HUDEP-2 (cell line): Measurements from ENCODE around the gene UACA.

Source experiments
- DNase-seq, 76 experiments: peaks; one replicate each; lab custom pipeline; 2025; ENCODE audit not compliant: unreplicated experiment in 76 of 76; lab: John Stamatoyannopoulos, UW

Gene UACA

DNA sequence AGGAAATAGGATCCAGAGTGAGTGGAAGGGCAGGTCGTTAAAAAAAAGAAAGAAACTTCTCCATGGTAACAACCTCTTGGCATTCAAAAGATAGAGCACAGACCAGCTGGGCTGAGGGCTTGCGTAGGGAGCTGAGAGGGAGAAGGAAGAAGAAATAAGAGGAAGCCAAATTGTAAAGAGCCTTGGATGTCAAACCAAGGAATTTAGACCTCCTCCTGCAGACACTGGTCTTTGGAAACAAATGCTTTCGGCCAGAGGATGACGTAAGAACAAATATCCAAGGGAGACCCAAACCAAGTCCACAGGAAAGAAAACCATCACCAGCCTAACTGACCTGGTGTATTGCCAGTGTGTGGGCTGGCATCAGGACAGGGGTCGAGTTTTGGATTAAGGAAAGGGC is 155.2 kb downstream of the UACA start:
- DNase-seq, result no peak

- no peak for DNase-seq
Observed at GRCh38 chr15:70605606-70606410, 157.6 kb downstream of the UACA start.

DNA sequence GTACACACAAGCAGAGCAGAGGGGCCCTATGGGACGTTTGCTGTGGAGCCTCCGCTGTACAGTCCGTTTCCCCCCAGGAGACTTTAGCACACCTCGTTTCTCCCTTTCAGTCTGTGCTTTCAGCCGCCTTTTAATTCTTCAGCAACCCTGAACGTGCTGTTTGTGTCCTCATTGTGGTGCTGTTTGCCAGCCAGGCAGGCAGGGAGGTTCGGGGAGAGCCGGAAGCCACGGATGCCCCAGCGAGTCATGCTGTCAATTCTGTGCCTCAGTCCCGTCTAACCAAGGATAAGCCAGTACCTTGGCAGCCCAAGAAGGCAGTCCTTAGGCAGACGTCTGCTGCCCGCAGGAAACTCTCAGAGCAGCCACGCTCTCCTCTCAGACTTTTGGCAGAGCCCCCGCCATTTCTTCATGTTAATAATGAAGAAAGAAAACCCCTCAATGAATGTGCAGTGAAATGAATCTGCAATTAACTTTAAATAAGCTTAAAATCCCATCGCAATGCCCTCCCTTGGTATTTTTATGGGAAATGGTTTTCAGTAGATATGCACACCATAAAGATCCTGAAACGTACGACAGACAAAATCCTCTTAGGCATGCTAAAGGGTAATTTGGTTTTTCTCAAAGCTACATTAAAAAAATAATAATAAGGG is 158.6 kb downstream of the UACA start:
- no peak for DNase-seq
